NCI-H69 (cell line): ENCODE data around the gene BABAM2.
"Not testable (repeated sequence)": the region's sequence is repeated elsewhere in the genome, so short reads cannot be mapped to it uniquely, and the experiment has no call there.

Experiments
- DNase-seq: peaks from one replicate; lab custom pipeline; 2025; lab: John Stamatoyannopoulos, UW

BABAM2 gene

DNA sequence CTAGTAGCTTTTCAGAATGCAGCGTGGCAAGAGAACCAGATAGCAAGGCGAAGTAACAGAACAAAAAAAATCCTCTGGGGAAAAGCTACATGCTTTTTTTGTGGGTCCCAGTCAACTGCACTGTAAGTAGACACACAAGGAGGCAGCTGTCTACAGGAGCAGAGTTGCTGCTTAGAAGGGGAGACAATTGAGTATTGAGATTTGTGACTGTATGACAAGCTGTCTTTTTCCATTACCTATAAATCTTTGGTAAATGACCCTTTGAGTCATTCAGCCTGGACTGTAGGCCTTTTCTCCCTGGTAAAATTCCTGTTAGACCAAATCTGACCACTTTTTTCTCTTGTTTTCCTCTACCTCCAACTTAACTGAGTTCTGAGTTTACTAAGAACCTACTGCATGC, 358.0 kb downstream of the BABAM2 start:
- no peak for DNase-seq

DNA sequence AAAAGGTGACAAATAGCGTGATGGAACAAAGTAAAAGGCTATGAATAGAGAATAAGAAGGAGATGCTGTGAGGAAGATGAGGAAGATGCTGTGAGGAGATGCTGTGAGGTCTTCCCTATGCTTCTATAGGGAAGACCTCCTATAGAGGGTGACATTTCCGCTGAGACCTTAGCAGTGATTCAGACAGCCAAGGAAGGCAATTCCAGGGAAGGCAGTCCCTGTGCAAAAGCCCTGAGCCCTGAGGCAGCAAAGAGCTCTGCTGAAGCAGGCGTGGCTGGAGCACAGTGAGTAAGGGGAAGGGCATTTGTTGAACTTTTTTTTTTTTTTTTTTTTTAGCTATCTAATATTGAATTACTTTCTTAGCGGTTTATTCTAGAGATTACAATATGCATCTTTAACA, 359.5 kb downstream of the BABAM2 start:
- no peak for DNase-seq

DNA sequence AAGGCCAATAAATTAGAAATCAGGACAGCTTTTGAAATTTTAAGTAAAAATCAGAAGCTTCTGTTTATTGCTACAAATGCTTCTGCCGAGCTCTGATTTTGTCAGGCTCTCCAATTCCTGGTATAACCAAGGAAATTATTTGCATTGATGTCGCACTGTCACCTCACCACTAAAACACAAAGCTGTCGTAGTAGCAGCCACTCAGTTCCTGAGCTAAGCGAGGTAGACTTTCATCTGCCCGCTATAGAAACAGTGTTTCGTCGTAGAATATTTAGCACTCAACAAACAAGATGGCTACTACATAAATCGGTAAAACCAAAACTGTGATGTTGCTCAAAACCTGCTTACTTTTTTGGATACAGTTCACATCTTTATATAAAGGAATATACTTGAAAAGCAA, 360.8 kb downstream of the BABAM2 start:
- no peak for DNase-seq

DNA sequence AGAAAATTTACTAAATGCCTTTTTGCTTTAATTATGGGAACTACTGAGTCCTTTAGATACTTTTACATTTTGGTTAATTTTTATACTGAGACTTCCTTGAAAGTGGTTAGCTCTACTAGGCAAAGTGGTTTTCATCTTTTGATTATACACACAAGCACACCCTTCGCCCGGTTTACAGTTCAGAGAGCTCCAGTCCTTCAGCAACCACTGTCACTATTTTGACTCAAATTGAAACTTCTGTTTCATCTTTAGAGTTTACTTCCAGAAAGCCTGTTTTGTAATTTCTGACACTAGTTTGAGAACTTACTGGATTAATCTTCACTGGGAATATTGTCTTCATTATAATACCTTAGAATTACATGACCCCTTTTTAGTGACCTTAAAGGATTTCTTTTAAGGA, 361.8 kb downstream of the BABAM2 start:
- no peak for DNase-seq

DNA sequence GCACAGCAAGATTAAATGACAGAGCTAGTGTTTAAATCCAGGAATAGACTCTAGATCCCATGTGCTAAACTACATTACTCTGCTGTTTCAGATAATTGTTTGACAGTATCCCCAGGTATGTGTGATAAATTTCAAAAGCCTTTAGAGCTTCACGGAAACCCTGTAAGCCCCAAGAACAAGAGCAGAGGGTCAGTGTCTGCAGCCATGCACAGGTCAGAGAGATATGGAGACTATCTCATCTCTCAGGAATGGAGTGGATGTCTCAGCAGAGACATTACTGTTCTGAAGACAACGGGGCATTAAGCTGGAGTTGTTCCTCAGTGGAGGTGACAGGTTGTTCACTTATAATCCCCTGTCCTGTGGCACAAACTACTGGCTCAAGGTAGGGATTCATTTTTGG, 363.0 kb downstream of the BABAM2 start:
- no peak for DNase-seq

DNA sequence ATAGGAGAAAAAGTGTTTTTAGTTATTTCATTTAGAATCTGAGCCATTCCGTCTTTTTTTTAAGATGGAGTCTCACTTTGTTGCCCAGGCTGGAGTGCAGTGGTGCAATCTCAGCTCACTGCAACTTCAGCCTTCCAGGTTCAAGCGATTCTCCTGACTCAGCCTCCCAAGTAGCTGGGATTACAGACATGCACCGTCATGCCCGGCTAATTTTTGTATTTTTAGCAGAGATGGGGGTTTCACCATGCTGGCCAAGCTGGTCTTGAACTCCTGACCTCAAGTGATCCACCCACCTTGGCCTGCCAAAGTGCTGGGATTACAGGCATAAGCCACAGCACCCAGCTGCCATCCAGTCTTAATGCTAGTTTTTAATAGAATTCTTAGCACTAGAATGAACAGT, 364.7 kb downstream of the BABAM2 start:
- not testable (repeated sequence) for DNase-seq

DNA sequence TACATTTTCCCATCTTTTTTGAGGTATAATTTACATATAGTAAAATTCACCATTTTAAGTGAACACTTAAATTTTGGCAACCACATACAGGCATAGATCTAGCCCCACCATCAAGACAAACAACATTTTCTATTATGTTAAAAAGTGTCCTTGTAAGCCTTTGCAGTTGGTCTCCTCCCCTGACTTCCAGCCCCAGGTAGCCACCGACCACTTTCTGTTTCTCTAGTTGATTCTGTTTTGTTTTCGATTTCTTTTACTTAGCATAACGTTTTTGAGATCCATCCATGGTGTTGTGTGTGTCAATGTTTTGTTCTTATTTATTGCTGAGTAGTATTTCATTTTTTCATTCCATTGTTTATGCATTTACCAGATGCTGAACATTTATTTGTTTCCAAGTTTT, 366.7 kb downstream of the BABAM2 start:
- DNase-seq = no peak

DNA sequence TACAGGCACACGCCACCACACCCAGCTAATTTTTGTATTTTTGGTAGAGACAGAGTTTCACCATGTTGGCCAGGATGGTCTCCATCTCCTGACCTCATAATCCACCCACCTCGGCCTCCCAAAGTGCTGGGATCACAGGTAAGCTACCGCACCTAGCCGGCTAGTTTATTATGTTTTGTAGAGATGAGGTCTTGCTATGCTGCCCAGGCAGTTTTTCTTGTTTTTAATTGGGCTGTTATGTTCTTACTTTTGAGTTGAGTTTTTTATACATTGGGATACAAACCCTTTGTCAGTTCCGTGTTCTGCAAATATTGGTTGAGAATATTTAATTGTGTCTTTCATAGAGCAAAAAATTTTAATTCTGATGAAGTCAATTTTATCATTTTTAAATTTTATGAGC, 368.7 kb downstream of the BABAM2 start:
- DNase-seq = not testable (repeated sequence)

DNA sequence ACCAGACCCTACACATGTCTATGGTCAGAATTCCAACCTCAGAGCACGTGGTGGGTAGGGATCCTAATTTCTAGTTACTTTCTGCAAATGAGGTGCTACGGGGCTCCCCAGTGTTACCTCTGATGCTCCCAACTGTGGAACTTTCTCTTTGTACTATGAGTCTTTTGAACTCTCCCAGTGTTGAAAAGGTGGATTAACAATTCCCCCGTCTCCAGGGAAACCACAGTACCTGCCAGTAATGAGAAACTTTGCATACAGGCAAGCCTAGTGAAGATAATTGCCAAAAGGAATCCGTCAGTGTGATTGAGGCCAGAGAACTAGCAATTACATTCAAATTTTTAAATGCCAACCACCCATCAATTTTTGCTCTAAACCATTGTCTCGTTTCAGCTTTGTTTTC, 373.2 kb downstream of the BABAM2 start:
- no peak for DNase-seq

DNA sequence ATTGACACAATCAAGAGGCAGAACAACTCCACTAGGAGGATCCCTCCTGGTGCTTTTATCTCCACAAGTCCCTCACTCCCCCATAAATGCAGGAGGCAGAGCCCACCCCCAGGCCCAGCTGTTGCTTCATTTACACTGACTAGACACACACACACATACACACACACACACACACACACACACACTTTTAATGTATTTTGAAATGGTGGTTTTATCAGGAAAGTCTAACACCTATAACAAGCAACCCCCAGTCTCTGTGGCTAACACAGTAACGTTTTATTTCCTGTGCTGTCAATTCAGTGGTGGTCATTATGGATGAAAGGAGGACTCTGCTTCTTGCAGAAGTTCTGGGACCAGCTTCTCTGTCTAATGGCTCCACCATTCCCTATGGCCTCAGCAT, 376.8 kb downstream of the BABAM2 start:
- DNase-seq = no peak

DNA sequence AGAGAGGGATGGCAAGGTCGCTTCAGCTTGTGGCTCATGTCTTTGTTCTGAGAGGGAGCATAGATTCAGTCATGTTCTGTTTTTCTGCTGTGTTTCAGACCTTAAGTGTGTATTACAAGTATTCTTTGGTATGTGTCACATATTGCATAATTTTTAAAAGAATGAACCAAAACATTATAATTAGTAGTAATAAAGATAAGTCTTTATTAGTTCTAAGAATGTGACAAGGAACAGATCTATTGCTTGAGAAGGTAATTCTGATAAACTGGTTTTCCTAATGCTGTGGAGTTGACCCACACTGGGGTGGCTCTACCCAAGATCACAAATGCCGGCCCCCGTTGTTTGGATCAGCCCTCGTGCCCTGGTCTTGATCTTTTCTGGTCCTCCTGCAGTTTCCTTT, 377.9 kb downstream of the BABAM2 start:
- no peak for DNase-seq

DNA sequence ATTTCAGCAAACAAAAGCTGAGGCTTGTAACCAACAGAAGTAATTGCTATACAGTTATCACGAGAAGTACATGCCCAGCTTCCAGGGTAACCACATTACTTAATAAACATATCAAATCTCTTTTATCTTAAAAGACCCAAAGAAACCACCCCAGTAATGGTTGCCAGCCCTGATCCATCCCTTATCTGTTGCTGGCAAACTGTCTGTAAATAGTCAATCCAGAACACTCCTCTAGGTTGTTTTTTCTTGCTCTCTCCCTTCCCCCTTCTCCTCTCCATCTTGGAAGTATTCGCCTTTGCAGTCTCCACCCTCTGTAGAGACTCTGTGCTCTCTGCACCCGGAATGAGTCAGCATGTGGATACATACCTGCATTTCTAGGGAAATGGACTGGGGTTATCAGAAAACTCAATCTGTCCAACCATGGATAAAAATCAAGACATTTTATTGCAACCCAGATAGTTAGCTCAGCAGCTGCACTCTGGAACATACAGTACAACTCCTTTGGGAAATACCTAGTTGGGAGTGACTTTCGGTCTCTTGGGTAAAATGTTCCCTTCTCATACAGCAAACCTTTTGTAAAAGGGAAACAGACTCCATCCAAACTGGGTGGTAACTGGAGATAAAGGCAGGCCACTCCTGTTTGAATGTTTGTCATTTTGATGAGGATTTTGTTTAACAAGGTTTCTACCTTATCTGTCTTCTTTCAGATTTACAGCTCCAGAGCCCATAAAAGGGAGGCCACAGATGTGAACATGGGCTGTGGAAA, 378.7 kb downstream of the BABAM2 start:
- no peak for DNase-seq

DNA sequence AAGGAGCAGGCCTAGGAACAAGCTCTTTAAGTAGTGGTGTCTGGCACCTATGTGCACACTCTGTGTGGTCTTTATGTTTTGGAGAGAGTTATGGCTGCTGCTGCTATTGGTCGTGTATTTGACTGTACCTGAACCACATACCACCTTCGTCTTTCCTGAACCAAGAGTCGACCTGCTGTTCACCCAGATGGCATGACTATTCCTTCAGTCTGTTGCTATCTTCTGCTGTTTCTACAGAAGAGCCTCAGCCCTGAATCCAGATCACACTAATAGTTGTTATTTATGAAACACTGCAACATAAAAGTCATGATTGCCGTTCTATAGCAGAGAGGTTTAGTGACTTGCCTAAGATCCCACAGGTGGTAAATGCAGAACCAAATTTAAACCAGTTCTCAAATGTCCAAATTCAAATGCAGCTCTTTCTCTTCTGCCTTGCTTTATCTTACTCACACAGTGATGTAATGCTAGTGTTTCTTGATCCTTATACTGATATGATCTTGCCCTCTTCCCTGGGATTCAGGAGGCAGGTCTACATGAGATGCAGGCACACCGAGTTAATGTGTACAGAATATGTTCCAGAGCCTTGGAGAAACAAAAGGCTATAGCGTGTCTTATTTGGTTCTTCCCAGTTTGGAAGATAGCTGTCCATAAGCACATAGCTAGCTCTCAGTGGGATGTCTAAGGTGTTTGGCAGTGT, 380.1 kb downstream of the BABAM2 start:
- DNase-seq = no peak

DNA sequence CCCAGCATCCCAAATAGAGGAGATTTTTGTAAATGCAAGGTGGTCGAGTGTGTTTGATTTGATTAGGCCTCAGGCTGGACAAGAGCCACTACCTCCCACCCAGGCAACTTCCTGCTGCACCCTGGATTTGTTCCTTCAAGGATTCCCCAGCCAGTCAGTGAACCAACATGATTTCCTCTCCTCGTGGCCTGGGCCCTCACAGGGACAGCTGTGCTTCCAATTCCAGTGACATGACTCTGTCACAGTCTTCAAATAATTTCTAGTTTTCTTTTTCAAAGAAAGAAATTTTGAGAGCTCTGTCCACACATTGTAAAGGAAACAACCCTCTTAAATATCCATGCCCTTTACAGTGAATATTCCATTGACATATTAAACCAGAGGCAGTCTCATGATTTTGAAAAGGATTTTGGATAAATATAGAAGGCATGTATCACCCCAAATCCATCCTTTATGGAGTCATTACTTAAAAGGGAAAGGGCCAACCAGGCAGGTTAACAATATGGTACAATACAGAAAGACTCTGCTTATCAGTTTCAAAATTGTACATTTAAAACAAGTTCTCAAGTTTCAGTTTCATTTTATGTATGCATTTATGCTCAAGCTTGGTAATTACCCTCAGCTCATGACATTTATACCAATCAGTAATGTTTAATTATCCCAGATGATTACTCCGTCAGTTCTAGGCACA, 380.8 kb downstream of the BABAM2 start:
- DNase-seq = no peak

DNA sequence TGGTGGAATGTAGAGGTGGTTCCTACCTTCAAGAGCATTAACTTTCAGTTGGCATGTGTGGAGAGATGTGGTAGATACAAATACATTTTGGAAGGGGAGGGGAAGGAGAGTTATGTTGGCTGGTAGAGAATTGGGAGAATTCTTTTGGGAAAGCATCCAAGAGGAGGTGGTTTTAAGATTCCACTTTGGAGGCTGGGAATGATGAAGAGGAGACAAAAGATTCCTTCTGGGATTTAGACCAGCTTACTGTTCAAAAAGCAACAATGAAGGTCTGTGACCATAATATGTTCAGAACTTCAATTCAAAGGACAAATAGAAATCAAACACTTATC, 381.4 kb downstream of the BABAM2 start:
- no peak for DNase-seq

DNA sequence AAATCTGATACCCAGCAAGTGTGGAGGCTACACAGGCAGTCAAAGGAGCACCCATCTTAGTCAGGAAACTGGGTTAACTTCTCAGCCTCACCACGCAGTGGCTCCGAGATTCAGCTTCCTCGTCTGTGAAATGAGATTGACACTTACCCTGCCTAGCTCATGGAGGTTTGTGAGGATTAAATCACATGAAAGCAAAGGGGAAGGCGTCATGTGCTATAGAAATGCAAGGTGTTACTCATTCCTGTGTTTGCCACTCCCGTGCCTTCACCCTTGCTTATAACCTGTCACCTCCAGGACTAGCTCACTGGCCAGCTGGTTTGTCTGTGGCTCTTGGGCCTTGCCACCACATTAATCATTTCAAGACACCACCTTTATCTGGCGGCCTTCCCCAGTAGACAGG, 383.2 kb downstream of the BABAM2 start:
- no peak for DNase-seq

DNA sequence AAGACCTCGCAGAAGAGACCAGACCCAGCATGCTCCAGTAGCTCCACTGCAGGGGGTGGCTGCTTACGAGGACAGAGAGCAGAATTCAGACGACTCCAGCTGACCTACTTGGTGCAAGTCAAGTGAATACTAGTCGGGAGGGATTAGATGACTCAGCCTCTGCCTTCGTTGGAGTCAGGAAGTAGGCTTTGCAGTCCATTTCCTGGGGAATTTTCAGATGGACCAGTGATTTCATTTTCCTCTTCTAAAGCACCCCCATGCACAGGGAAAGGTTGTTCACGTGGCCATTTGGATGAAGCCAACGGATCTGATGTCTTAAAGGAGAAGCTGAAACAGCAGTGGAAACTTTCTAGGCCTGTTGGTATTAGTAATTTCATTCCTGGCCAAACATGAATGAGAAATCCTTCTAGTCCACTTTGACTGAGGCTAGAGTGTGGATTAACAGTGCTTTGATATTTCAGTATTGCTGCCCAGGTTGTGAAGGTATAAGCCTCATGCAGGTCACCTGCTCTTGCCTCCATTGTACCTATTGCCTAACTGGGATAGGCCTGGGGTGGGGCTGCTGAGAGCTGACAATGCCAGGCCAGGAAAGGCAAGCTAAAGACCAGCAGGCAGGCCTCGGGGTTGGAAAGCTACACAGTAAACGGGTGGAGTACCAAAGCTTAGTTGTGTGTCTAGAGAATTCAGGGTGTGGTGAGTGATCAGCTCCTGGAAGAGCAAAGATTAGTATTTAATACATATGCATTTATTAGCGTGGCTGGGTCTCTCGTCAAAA, 384.6 kb downstream of the BABAM2 start:
- DNase-seq = peak; percentile 7

DNA sequence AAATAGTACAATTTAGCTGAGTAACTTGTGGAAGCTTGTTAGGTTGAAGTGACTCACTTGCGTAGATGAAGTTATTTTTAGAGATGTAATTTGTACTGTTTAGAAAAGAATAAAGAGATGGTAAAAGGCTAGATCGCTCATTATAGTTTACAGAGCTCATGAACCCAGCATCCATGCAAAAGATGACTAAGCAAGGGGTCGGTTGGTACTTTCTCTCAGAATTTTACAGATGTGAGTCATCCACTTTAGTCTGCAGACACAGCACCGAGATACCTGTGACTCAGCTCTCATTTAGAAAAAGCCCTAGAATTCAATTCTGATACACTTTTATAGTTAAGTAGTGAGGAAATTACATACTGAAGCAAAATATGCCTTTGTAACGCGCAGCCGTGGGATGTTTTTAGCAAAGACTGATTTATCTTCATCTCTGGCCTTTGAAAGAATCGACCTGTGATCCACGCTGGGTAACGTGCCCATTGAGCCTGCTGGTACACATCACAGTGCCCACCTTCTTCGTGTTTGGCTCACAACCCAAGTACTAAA, 385.6 kb downstream of the BABAM2 start:
- peak; percentile 10 for DNase-seq

DNA sequence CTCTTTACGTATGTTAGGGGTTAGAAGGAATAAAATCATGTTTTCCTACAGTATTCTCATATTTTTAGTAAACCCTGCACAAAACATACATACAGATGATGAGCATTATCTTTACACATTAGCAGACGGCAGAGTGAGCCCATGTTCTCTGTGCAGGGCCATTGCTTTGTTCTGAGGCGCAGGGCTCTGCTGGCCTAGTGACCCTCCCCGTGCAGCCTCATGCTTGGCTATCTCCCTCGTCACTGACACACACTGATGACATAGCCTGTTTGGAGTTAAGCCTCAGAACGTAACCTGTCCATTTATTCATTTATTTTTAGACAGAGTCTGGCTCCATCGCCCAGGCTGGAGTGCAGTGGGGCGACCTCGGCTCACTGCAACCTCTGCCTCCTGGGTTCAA, 386.3 kb downstream of the BABAM2 start:
- DNase-seq = no peak

DNA sequence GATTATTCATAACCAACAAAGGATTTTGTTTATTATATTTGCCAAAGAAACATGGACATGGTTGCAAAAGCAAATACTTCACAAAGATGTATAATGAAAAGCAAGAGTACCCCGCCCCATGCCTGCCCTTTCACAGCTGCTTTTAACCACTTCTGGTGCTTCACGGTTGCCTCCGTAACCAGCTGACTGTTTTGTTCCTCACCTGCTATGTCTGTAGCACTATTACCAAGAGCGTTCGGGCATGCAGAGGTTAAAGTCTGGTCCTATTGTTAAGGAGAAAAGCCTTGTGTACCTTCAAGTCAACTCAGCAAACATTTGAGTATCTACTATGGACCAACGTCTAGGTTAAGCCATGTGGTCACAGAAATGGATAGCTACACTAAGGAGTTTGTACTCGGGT, 386.9 kb downstream of the BABAM2 start:
- peak; percentile 48 for DNase-seq

DNA sequence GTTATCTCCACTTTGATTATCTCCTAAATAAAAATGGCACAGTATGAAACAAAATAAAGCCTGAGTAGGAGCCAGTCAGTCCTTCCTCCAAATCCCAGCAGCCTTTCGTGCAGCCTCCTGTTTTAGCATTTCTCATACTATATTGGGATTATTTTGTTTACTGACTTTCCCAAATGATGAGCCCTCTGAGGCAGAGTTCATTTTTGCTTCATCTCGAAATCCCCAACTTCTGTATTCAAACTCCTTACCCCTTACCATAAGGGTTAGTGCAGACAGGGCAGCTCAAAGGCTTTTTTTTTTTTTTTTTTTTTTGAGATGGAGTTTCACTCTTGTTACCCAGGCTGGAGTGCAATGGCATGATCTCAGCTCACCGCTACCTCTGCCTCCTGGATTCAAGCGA, 388.8 kb downstream of the BABAM2 start:
- DNase-seq = no peak

DNA sequence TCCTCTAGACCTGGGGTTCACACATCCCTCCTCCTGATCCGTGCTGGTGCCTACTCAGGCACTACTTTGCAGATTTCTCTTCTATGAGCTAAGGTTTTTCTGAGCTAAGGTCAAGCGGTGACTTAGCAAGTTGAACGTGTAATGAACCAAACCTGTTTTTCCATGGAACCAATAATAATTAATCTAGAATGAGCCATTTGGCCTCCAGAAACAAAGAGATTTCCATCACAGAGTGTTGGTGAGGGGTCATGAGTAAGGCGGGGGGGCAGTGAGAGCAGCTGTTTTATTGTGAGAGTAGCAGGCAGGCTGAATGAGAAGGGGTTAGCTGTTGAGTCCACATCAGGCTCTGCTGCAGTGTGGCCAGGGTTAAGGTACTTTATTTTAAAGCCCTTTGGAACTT, 390.1 kb downstream of the BABAM2 start:
- no peak for DNase-seq
